Measurements from ENCODE around the gene C1orf226.
"Not testable (repeated sequence)": the region's sequence is repeated elsewhere in the genome, so short reads cannot be mapped to it uniquely, and the experiment has no call there.

C1orf226 gene, protein sequence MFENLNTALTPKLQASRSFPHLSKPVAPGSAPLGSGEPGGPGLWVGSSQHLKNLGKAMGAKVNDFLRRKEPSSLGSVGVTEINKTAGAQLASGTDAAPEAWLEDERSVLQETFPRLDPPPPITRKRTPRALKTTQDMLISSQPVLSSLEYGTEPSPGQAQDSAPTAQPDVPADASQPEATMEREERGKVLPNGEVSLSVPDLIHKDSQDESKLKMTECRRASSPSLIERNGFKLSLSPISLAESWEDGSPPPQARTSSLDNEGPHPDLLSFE

DNA sequence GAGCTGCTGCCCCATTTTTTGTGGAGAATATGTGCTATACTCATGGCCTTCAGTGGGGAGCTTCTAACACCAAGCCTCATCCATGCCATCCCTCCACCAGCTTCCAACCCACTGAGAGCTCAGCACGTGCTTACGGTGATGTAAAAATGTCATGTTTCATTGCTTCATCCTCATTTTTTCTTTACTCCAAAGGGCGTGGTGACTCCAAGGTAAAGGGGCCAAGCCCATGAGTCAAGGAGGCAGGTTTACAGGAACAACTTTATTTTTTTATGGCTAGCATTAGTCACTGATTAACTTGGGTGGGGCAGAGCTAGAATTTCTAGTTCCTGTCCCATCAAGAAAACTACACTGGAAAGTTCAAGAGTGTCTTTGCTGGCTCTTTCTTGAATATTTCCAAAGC, at the start of gene C1orf226:
TSS of gene C1orf226 (plus strand) at position 346 of the 400 bp plus-strand sequence. CDS start 174 bp downstream, outside the sequence.
- no peak for DNase-seq (ENCODE audit: low read depth, low spot score)

DNA sequence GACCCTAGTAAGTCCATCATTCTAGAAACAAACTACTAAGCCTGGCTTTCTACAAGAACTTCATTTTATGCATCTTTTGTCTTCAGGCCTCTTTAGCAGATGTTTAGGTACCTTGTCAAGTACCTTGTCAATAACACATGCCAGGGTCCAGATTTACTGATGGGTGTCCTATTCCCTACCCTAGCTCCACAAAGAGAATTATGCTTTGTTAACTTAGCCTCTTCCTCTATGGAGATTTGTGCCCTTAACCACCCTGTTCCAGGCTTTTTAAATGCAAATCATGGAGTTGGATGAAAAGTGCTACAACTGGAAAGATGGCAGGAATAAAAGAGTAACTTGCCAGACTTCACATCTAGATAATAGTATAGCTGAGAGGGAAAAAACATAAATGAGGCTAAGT, 47.5 kb upstream of the C1orf226 start:
- DNase-seq (ENCODE audit: low read depth, low spot score): no peak

DNA sequence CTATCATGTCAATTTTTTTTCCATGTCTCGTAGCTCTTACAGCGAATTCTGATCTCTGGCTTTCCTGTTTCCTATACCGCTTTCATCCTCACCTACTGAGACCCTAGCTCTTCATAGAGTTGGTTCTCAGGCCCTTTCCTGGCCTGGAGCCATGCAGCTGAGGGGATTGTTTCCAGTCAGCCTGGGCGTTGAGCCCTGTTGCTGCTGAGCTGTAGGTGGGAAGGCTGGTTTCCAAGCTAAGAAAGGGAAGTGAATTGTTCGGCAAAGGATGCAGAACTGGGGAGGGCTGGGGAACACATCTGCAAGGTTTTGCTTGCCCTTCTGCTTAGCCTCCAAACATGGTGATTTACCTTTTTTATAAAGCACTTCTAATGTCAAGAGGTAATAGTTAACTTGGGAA, 46.4 kb upstream of the C1orf226 start:
- no peak for DNase-seq (ENCODE audit: low read depth, low spot score)

DNA sequence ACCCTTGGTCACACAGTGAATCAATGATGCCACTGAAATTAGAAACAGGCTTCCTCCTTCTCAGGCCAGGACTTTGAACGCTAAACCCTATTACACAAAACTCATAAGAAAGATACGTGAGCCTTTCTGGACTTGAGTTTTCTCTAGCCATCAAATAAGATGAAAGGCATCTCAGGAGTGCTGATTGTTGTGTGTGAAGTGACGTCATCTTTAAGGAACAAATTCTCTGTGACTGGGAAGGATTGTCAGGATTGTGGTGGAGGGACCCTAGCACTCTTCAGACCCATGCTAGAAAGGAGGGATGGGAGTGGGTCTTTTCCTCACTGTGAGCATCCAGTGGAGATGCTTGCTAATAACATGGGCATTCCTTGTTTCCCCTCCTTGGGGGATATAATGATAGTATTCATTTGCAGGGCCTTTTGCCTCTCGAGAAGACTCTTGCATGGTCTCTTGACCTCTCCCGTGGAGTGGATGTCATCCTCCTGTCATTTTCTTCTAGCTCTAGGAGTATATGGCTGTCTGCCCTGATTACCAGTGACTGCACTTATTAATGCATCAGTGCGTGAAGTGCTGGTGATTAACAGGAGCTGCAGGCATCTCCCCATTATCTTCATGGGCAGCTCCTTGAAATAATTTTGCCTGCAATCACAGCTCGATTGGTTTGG, 44.8 kb upstream of the C1orf226 start:
- no peak for DNase-seq (ENCODE audit: low read depth, low spot score)

- DNase-seq (ENCODE audit: low read depth, low spot score): no peak
Measured at GRCh38 chr1:162342452-162342983, 39.0 kb upstream of the C1orf226 start.

DNA sequence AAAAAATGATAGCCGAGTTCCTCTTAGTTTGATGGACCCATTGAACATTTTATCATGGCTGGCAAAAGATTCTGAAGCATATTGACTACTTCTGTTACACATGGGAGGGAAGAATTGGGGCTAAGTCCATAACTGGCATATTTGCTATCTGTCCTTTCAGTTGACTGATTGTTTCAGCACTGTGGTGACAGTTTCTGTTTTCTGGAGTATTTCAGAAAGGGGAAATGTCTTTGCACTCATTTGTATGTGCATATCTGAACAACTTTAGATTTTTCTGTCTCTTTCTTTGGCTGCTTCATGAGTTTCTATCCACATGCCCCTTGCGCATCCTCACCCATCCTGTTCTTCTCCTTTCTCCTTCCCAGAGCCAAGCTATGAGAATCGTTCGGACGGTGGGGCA, 38.1 kb upstream of the C1orf226 start:
- no peak for DNase-seq (ENCODE audit: low read depth, low spot score)

DNA sequence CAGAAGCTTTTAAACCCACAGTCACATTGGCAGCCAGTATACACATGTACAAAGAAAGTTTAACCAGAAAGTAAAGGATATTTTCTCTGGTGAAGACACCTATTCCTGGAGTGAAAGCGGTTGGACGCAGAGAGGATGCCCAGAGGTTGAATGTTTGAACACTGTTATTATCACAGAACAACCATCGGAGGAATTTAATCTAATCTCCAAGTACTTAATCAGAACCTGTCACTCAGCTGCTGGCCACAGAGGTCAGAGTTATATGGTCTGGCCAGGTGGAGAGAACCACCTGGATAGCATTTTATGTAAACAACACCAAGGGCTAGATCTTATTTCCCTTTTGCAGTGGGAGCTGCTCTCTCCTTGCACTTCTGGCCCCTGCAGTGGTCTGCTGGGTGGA, 34.2 kb upstream of the C1orf226 start:
- no peak for DNase-seq (ENCODE audit: low read depth, low spot score)

- no peak for DNase-seq (ENCODE audit: low read depth, low spot score)
Measured at GRCh38 chr1:162349635-162350330, 31.7 kb upstream of the C1orf226 start.

- DNase-seq (ENCODE audit: low read depth, low spot score): no peak
Measured at GRCh38 chr1:162351246-162351842, 30.2 kb upstream of the C1orf226 start.

DNA sequence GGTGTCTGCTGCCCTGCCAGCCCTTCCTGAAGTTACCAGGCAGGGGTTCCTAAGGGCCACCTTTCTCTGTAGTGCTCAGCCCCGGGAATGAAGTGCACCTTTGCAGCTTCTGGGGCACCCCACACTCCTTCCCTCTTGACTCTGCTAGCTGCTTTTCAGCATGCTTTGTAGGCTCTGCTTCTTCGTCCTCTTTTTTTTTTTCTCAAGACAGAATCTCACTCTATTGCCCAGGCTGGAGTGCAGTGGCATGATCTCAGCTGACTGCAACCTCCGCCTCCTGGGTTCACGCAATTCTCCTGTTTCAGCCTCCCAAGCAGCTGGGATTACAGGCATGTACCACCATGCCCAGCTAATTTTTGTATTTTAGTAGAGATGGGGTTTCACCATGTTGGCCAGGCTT, 29.7 kb upstream of the C1orf226 start:
- not testable (repeated sequence) for DNase-seq (ENCODE audit: low read depth, low spot score)

- no peak for DNase-seq (ENCODE audit: low read depth, low spot score)
Measured at GRCh38 chr1:162353078-162353477, 28.4 kb upstream of the C1orf226 start.

GRCh38 chr1:162353702-162354101, 27.8 kb upstream of the C1orf226 start:
- DNase-seq (ENCODE audit: low read depth, low spot score): no peak

DNA sequence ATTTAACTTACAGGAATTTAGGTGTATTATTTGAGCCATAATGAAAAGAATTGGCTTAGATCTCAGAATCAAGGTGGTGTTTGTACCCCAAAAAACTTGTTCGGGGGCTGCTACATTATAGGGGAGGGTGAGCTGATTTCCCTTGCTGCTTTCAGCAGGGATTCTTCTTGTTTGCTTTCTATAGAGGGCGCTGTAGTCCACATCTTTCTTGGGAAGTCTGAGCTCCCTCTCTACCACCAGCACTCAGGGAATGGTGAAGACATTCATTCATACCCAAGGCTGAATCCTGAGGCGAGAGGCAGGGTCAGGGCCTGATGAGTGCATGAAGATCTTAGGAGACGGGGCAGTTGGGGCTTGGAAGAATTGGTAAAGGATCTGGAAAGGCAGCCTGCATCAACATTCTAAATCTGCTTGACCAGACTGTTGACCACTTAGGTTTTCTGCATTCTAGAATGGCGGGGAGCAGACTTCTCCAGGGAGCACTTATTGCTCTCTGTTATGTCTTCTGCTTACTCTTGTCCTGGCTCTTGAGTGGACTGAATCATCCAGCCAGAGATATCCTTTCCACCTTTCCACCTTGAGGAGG, 23.8 kb upstream of the C1orf226 start:
- DNase-seq (ENCODE audit: low read depth, low spot score): peak; percentile 28

DNA sequence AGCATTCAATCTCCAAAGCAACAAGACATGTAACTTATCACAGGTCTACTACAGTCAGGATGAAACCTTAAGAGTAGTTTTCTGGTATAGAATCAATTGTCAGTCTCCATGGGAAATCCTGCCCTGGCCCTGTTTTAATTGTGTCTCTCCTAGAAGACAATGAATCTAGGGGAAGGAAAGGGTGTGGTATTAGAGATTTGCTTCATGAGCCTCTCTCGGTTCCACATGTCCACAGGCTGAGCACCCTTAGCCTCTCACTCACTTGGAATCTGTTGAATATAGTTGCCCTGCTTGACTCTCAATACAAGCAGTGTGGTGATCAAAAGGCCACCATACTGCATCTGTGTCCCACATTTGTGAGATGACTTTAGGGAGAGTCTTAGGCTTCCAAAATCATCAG, 22.6 kb upstream of the C1orf226 start:
- DNase-seq (ENCODE audit: low read depth, low spot score): no peak

DNA sequence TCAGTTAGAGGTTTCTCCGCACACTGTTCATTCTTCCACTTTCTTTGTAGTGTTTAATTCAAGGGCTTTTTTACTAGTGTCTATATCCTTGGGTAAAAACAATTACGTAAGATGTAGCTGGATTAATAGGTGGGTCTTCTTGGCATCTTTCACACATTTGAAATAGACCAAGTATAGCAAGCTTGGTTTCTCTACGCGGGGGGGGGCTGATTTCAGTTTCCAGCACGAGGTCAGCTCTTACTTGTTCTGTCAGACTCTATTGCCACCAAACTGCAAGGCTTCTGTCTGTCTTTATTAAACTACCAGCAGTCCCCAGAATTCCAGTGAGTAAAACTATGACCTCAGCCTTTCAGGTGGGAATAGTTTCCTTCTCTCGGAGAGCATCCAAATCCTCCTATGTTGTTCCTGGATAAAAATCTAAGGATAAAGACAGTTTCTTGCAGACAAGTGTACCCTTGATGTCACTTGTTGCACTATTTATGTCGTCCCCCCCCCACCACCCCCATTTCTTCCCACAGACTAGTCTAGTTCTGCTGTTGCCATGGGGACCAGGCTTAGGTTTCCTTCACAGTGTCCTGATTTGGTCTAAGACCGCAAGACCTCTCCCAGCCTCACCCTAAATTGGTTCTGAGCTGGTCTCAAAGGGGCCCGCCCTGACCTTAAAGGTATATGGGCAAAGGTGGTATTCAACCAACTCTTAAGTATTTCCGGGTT, 21.8 kb upstream of the C1orf226 start:
- no peak for DNase-seq (ENCODE audit: low read depth, low spot score)

DNA sequence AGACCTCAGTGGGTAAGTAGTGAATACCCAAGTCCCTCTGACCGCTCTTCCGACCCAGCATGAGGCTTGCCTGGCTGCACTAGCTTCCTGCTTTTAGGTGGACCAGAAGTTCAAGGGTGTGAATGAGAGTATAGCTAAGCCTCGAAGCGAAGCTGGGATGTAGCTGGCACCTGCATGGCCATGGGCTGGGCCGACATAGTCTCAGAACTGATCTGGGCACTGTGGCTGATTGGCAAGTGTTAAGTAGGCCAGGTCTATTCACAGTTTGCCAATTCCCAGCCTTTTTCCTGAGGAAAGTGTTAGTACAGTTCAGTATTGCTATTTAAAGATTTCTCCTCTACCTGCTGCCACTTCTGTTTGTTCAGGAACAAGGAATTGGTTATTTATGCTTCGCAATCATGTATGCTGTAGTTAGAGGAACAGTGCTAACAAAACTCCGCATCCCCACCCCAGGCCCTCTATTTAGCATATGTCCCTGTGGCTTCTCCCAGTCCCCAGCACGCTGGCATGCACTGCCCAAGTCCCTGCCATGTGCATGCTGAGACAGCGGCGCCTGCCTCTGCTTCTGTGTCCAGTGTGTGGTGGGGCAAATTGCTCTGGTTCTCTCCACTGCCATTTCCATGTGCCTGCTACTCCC, 21.2 kb upstream of the C1orf226 start:
- no peak for DNase-seq (ENCODE audit: low read depth, low spot score)

DNA sequence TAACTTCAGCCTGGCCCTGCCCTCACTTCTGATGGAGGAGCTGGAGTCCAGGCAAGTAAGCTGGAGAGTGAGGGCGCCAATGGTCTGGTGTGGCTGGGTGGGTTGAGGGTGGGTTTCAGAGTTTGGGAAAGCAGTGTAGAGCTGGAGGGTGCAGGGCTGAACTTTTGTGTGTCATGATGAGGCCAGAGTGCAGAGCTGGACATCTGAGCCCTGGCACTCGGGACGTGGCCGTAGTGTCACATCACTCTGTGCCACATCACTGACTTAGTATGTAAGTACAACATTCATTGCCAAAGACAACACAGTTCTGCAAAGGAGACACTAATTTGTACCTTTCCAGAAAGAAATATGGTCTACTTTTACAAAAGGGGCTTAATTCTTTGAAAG, 20.7 kb upstream of the C1orf226 start:
- no peak for DNase-seq (ENCODE audit: low read depth, low spot score)

DNA sequence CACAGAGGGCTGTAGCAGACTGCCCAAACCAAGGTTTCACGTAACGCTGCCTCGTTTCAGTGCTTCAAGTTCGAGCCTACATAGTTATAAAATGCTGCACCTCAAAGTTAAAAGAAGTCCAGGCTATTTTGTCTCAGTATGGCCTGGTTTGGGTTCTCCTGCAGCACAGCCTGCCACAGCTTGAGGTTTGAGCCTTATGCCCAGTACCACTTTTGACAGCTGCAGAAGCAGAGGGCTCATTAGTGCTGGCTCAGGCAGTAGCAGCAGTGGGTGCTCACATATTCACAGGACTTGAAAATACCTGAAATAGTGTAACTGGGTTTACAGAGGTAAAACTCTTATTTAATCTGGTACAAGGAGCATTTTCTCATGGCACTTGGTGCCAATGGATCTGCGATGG, 20.2 kb upstream of the C1orf226 start:
- DNase-seq (ENCODE audit: low read depth, low spot score): no peak

GRCh38 chr1:162363823-162364222, 17.7 kb upstream of the C1orf226 start:
- DNase-seq (ENCODE audit: low read depth, low spot score): no peak

- DNase-seq (ENCODE audit: low read depth, low spot score): no peak
Measured at GRCh38 chr1:162364498-162364897, 17.0 kb upstream of the C1orf226 start.
